HG03521 (cell line): ENCODE measurements around the gene ARPC1A.
"Not testable (repeated sequence)": the region's sequence is repeated elsewhere in the genome, so short reads cannot be mapped to it uniquely, and the experiment has no call there.

Experiments
- ATAC-seq: cut with Tn5 transposase; IDR thresholded peaks from one replicate; pipeline ENCODE4 v1.9.1; 2021; ENCODE audit warnings: mild to moderate bottlenecking, moderate library complexity; ENCODE audit not compliant: unreplicated experiment

Gene ARPC1A

DNA sequence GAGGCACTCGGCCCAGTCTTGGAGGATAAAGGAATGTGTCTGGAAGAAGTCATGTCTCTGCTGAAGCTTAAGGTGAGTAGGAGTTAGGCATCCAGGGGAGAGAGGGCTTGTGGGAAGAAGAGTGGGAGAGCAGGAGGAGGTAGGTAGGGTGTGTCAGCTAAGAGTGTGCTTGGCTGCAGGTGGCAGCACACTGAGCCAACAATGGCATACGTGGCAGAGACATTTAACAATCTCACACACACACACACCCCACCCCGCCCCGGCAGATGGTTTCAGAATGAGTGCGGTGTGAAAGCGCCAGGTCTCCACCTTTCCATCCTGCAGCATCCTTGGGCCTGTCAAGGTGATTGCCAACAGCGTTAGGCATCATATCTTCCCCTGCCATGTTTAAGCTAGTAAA is 11.2 kb upstream of the ARPC1A start:
- ATAC-seq: no peak

DNA sequence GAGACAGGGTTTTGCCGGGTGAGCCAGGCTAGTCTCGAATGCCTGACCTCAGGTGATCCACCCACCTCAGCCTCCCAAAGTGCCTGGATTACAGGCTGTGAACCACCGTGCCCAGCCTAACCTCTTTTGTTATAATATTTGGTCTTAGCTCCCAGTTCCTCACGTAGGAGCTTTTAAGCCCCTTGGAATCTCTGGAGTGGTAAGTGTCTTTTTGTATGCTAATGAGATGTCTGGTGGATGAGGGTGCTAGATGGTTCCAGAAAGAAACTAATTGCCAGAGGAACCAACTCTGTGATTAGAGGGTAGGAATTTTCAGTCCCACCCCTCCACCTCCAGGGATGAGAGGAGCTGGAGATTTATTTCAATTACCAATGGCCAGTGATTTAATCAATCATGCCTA is 5.3 kb upstream of the ARPC1A start:
- no peak for ATAC-seq

DNA sequence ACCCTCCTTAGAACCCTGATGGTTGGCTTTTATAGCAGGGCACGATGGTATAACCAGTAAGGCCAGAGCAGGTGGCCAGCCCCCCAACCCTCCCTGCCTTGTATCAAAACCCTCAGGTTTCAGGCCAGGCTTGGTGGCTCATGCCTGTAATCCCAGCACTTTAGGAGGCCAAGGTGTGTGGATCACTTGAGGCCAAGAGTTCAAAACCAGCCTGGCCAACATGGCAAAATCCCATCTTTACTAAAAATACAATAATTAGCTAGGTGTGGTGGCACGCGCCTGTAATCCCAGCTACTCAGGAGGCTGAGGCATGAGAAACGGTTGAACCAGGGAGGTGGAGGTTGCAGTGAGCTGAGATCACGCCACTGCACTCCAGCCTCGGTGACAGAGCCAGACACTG is 3.0 kb upstream of the ARPC1A start:
- ATAC-seq: not testable (repeated sequence)

DNA sequence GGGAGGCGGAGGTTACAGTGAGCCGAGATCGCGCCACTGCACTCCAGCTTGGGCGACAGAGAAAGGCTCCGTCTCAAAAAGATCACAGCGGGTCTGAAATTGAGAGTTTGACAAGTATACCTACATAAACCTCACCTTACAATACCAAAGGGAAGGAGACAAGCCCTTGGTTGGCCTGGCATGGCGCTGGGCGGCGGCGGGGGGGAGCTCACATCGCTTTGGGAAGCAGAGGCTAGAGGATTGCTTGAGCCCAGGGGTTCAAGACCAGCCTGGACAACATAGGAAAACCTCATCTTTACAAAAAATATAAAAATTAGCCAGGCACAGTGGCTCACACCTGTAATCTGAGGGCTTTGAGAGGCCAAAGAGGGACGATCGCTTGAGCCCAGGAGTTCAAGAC is 1.1 kb upstream of the ARPC1A start:
- ATAC-seq: no peak

DNA sequence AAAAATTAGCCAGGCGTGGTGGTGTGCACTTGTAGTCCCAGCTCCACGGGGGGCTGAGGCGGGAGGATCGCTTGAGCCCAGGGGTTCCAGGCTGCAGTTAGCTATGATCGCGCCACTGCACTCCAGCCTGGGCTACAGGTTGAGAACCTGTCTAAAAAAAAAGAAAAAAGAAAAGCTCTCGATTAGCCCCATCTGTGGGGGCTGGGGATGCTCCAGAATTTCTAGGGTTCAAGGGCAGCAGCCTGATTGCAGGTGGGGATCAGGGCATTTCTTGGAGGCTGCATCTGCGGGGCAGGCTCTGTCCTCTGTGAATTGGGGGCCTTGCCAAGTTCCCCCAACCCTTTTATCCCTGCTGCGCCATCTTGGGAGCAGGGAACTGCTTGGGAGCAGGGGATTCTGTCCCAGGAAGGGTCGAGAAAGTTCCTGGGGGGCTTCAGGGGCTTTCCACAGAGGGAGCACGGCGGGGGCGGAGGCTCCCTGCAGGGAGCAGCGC is 651 bp upstream of the ARPC1A start:
- no peak for ATAC-seq

DNA sequence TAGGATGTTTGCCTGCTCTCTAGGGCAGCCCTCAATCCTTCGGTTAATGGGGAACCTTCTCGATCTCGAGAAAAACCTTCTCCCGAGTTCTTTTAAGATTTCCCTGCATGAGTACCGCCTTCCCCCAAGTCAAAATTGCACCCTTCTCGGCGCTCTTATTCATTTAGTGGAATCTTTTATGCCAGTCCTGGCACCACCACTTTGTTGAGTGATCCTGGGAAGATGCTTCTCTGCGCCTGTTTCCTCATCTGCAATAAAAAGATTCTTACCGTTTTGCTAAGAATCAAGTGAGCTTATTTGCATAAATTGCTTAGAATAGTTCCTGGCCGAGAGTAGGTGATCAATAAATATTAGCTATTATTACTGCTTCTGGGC is 697 bp downstream of the ARPC1A start:
- ATAC-seq: no peak

DNA sequence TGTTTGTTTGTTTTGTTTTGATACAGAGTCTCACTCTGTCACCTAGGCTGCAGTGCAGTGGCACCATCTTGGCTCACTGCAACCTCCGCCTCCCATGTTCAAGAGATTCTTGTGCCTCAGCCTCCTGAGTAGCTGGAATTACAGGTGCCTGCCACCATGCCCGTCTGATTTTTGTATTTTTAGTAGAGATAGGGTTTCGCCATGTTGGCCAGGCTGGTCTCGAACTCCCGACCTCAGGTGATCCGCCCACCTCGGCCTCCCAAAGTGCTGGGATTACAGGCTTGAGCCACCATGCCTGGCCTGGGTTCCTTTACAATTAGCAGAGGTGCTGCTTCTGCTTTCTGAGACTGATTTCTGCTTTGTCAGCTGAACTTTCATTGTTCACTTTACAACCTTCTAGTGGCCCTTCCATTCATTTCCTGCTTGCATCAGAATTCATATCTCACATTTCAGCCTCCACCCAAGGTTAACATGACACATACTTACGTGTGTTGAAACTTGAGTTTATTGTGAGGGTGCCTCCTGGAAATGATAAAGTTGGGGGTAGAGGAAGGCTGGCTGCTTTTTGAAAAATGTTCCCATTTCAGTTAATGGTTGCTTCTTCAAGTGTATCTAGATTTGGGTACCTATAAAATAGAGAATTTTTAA is 4.7 kb downstream of the ARPC1A start:
- ATAC-seq: not testable (repeated sequence)

DNA sequence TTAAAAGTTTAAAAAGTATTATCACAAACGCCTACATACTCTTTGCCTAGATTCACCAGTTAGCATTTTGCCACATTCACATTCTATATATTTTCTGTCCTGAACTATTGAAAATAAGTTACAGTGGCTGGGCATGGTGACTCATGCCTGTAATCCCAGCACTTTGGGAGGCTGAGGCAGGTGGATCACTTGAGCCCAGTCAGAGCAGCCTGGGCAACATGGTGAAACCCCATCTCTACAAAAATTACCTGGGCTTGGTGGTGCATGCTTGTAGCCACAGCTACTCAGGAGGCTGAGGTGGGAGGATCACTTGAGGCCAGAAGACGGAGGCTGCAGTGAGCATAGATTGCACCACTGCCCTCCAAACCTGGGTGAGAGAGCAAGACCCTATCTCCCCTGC is 5.3 kb downstream of the ARPC1A start:
- ATAC-seq: no peak

DNA sequence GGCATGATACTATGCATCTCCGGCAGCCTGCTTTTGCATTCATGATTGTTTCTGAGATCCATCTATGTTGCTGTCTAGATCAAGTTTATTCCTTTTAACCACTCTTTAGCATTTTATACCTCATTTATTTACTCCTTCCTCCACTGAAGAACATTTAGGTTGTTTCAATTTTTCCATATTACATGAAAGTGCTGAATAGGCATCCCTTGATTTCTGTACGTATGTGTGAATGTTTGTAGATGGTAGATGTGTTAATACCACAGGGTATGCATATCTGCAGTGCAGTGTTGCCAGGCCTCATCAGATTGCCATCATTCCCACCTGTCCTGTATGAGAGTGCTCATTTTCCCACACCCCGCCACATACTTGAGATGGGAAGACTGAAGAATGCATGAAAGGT is 13.9 kb downstream of the ARPC1A start:
- ATAC-seq: no peak

DNA sequence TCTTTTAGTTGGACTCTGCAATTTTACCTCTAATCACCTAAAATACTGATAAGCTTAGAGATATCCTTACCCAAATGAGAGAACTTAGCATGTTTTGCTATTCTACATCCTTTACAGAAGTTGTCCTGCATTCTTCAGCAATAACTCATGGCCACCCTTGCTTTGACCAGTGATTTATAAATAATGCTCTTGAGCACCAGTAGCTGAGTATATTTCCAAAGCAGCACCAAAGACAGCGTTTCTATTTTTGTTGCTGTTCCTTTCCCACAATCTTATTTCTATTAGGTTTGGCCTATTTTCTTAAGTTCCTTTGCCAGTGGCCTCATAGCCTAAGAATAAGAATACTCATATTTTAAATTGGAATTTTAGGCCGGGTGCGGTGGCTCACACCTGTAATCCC is 15.0 kb downstream of the ARPC1A start:
- ATAC-seq: no peak

DNA sequence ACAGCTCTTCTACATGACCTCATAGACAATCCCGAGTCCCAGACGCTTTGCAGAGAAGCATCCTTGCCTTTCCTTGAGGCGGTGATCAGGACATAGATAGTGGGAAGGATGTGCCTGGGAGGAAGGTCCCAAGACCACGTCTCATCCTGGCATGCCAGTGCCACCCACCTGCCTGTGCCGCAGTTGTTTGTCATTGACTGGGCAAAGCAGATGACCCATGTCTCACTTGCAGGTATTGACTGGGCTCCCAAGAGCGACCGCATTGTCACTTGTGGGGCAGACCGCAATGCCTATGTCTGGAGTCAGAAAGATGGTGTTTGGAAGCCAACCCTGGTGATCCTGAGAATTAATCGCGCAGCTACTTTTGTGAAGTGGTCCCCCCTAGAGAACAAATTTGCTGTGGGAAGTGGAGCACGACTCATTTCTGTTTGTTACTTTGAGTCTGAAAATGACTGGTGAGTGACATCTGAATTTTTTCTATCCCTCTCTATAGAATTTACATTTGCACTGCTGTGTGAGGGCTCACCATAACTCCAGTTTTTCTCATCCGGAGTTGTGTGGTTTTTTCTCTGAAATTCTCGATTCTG is 18.5 kb downstream of the ARPC1A start:
- no peak for ATAC-seq

DNA sequence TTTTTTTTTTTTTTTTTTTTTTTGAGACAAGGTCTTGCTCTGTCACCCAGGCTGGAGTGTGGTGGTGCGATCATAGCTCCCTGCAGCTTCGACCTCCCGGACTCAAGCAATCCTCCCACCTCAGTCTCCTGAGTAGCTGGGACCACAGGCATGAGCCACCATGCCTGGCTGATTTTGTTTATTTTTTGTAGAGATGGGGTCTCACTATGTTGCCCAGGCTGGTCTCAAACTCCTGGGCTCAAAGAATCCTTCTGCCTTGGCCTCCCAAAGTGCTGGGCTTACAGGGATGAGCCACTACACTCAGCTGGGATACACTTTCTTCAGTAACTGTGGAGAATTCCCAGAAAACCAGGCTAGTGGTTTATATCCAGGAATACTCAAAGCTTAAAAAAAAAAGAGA is 24.9 kb downstream of the ARPC1A start:
- not testable (repeated sequence) for ATAC-seq

DNA sequence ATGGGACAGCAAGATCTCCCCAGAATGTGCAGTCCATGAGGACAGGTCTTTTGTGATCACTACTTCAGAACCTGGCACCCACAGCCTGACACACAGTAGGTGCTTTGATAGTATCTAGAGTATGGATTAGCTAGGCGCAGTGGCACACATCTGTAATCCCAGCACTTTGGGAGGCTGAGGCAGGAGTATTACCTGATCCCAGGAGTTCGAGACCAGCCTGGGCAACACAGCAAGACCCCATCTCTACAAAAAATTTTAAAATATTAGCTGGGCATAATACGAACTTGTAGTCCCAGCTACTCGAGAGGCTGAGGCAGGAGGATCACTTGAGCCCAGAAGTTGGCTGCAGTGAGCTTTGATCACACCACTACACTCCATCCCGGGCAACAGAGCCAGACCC is 26.5 kb downstream of the ARPC1A start:
- no peak for ATAC-seq

DNA sequence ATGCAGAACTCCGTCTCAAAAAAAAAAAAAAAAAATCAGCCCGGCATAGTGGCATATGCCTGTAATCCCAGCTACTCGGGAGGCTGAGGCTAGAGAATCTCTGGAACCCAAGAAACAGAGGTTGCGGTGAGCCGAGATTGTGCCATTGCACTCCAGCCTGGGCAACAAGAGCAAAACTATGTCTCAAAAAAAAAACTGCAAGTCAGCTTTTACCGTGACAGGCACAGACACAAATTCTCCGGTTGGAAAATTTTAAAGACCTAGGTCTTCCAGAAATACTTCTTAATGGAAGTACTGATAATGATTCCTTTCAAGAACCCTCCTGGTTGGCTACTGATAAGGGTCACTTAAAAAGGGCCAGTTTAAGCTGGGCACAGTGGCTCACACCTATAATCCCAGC is 29.4 kb downstream of the ARPC1A start:
- ATAC-seq: no peak

DNA sequence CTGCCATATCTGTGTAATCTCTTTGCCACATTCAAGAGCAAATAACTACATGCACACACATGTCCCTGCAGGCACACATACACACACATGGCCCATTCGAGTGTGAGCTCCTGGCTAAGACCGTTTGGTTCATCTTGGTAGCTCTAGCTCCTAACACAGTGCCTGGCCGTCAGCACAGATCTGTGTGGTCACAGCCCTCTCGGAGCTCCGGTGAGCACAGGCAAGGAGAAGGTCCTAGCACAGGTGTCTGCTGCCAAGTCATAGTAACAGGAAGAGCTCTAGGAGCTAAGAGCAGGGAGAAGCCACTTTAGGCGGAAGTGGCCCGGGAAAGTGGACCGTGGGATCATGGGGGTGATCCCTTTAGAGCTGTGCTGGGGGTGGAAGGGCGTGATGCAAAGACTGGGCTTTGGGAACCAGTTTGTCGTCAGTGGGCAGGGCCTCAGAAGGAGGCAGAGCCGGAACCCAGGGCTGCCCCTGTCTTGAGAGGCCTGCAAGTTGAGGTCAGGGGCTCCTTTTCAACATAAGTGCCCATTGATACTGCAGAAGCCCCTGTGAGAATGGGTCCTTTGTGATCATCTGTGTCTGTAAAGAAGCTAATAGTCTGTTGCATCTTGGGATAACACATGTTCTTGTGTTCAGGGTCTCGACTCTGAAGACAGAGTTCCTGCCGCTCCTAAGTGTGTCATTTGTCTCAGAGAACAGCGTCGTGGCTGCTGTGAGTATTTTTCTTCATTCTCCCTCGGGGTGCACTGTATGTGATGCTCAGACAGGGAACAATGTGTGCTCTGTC is 32.2 kb downstream of the ARPC1A start:
- no peak for ATAC-seq

DNA sequence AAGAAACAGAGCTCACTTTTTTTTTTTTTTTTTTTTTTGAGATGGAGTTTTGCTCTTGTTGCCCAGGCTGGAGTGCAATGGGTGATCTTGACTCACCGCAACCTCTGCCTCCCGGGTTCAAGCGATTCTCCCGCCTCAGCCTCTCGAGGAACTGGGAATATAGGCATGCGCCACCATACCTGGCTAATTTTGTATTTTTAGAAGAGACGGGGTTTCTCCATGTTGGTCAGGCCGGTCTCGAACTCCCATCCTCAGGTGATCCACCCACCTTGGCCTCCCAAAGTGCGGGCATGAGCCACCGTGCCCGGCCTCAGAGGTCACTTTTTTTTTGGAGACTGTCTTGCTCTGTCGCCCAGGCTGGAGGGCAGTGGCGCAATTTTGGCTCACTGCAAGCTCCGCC is 32.8 kb downstream of the ARPC1A start:
- not testable (repeated sequence) for ATAC-seq

DNA sequence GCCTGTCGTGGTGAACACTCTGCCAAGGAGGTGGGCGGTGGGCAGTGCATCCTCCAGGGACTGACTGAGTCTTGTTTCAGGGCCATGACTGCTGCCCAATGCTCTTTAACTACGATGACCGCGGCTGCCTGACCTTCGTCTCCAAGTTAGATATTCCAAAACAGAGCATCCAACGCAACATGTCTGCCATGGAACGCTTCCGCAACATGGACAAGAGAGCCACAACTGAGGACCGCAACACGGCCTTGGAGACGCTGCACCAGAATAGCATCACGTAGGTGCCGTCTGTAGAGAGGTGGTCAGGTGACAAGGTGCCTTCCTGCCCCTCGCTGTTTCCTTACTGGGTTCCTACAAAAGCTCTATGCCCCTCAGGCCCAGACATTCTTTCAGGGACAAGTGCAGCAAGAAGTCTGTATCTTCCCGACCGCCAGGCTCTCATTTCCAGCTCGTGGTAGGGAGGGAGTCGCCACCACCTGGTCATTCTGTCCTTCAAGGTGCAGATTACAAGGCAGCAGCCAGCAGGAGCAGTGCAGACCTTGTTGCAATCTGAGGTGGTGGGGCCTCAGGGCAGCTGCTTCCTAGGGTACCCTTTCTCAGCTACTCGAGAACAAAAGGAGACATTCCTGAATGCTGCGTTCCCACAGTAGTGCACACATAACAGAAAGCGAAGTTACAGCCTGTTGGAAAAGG is 33.9 kb downstream of the ARPC1A start:
- no peak for ATAC-seq

DNA sequence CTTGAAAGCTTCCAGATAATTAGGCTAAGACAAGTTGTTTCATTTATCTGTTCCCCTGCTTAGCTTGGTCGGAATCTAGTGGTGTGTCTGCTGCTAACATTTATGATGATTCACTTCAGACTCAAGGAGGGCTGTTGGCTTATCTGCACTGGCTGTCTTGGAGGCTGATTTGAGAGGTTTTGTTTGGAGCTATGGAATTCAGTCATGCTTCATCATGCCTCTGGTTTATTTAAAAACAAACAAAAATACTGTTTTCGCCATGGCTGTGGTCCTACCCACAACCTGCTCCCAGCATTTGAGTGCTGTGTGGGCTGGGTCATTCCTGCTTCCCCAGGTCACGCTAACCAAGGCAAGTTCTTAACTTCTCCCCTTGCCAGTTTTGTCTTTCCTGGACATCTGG is 37.1 kb downstream of the ARPC1A start:
- ATAC-seq: no peak

DNA sequence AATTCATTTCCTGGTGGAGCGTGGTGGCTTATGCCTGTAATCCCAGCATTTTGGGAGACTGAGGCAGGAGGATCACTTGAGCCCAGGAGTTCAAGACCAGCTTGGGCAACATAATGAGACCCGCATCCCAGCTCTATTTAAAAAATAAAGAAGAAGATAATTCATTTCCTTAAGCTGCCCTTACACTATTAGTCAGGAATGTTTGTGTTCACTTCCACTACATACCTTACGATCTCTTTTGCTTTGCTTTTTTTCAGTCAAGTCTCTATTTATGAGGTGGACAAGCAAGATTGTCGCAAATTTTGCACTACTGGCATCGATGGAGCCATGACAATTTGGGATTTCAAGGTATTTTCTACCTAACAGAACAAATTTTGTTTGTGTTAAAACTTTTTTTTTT is 37.6 kb downstream of the ARPC1A start:
- no peak for ATAC-seq

DNA sequence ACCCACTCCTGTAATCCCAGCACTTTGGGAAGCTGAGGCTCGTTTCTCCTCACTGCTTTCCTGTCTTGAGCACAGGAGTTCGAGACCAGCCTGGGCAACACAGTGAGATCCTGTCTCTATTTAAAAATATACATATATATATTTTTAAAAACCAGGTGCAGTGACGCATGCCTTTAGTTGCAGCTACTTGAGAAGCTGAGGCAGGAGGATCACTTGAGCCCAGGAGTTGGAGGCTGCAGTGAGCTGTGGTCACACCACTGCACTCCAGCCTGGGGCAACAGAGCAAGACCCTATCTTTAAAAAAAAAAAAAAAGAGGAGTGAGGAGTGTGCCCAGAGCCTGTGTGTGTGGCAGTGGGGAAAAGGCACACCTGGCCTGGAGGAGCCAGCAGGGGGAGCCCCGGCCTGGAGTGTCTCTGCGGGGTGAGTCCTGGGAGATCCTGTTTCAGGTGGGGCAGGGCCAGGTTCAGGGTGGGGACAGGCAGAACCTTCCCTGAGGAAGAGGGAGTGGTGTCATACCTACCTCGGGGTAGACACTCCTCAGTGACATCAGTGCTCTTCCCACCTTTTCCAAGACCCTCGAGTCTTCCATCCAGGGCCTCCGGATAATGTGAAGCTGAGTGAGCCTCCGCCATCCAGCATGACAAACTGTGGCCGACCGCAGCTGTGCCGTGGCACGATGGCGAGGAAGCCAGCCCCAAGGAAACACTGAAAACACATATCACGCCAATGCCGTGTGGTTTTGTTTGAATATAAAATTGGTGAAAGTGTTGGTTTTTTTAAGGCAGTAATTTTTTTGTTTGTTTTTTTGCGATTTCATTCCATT is 39.8 kb downstream of the ARPC1A start:
- no peak for ATAC-seq

DNA sequence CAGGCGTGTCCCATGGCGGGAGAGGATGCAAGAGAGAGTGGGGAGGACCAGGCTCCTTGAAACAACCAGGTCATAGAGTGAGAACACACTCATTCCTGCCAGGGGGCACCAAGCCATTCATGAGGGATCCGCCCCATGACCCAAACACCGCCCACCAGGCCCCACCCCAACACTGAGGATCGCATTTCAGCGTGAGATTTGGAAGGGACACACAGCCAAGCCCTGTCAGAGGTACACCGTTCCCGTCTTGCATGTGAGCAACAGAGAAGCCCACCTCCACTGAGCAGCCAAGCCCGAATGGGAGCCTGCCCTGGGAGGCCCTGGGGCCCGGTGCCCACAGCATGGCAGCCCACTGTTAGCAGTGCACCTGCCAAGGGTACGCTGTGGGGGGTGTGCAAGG is 40.9 kb downstream of the ARPC1A start:
- ATAC-seq: no peak
